DOHH2 (cell line): Measurements from ENCODE around the gene PACRG.

ENCODE experiments used
- H3F3A ChIP-seq: fragments of 200-600 bp; sonication (generic), shearing (Covaris generic); 2 replicates; pipeline ENCODE4 v1.6.0; 2016; ENCODE audit warnings: antibody characterized with exemption, mild to moderate bottlenecking; ENCODE audit not compliant: control insufficient read depth, insufficient read depth
- H3K27ac ChIP-seq: fragments of 200-600 bp; sonication (generic); 2 replicates; pipeline ENCODE4 v1.5.1; 2014; ENCODE audit warnings: low read depth, mild to moderate bottlenecking, low read length, moderate library complexity
- H3K27me3 ChIP-seq: fragments of 200-600 bp; sonication (generic); 2 replicates; pipeline ENCODE4 v1.6.1; 2014; ENCODE audit warnings: mild to moderate bottlenecking, low read length, mixed read lengths; ENCODE audit not compliant: control insufficient read depth
- H3K36me3 ChIP-seq: fragments of 200-600 bp; sonication (generic); 2 replicates; pipeline ENCODE4 v1.6.1; 2014; ENCODE audit warnings: mild to moderate bottlenecking, low read length, moderate library complexity, mixed read lengths; ENCODE audit not compliant: control insufficient read depth
- H3K4me1 ChIP-seq: fragments of 200-600 bp; sonication (generic); 2 replicates; pipeline ENCODE4 v1.6.1; 2014; ENCODE audit warnings: mild to moderate bottlenecking, low read length, mixed read lengths; ENCODE audit not compliant: control insufficient read depth
- H3K4me2 ChIP-seq: fragments of 200-600 bp; sonication (generic); 2 replicates; pipeline ENCODE4 v1.6.0; 2014; ENCODE audit warnings: mild to moderate bottlenecking, low read length, moderate library complexity
- H3K4me3 ChIP-seq: fragments of 200-600 bp; sonication (generic); 2 replicates; pipeline ENCODE4 v1.5.1; 2014; ENCODE audit warnings: mild to moderate bottlenecking, low read length, mixed read lengths
- H3K79me2 ChIP-seq: fragments of 200-600 bp; sonication (generic); 2 replicates; pipeline ENCODE4 v1.6.1; 2014; ENCODE audit warnings: mild to moderate bottlenecking, low read length, mixed read lengths; ENCODE audit not compliant: control insufficient read depth
- H3K9me2 ChIP-seq: fragments of 200-600 bp; sonication (generic); replicated peaks from 2 replicates; pipeline ENCODE4 v1.6.1; 2014; ENCODE audit warnings: mild to moderate bottlenecking, low read length, mixed read lengths; ENCODE audit not compliant: control insufficient read depth
- H3K9me3 ChIP-seq: fragments of 200-600 bp; sonication (generic); 2 replicates; pipeline ENCODE4 v1.6.1; 2014; ENCODE audit warnings: antibody characterized with exemption, low read length, mixed read lengths; ENCODE audit not compliant: control insufficient read depth, insufficient read depth
- H4K20me1 ChIP-seq: fragments of 200-600 bp; sonication (generic); 2 replicates; pipeline ENCODE4 v1.6.0; 2014; ENCODE audit warnings: low read depth, mild to moderate bottlenecking, antibody characterized with exemption, low read length, moderate library complexity; ENCODE audit not compliant: control insufficient read depth, insufficient read depth
- EZH2phosphoT487 ChIP-seq: fragments of 200-600 bp; sonication (generic); IDR thresholded peaks from 2 replicates; pipeline ENCODE4 v1.6.1; 2017; ENCODE audit warnings: borderline replicate concordance, mild to moderate bottlenecking, antibody characterized with exemption, low read length, moderate library complexity, mixed read lengths
- TF ChIP-seq, protein P1 (sequence below): fragments of 200-600 bp; sonication (generic); IDR thresholded peaks from one replicate; pipeline ENCODE4 v1.5.1; 2014; ENCODE audit warnings: antibody characterized with exemption, mild to moderate bottlenecking, low read depth, low read length; ENCODE audit not compliant: poor library complexity, severe bottlenecking

The PACRG gene

DNA sequence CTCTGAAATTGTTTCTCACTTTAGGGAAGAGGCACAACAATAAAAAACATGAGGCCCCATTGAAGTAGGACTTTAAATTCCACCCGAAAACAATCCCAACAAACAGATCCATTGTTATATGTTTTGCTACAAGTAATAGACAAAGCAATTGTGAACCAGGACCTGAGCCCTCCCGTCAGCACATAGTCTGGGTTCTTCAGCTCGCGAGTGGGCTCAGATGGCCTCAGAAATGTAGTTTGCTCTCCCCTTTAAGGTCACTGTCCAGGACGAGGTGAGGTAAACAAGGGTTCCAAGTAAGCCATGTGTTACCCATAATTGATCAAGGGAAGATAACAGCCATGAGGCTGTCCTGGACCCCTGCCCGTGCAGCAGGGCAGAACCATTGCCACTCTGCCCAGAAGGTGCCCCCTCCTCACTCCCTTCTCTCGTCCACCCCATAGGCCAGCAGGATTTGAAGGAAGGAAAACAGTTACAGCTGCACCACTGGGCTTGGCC is 526.6 kb downstream of the PACRG start:
- H3K4me2 ChIP-seq: no peak overlapping the region
- no peaks in the 10 kb centered on the region for H3K27me3 ChIP-seq
- no peaks in the 10 kb centered on the region for H3K79me2 ChIP-seq
- H3K4me1 ChIP-seq: no peaks in the 10 kb centered on the region
- no peak overlapping the region for H3K27ac ChIP-seq
- no peaks in the 10 kb centered on the region for H3K36me3 ChIP-seq
- H3F3A ChIP-seq: no peaks in the 10 kb centered on the region
- no peaks in the 10 kb centered on the region for H3K9me2 ChIP-seq
- H3K4me3 ChIP-seq: no peak overlapping the region
- H3K9me3 ChIP-seq: no peaks in the 10 kb centered on the region
- H4K20me1 ChIP-seq: no peaks in the 10 kb centered on the region
- TF ChIP-seq, protein P1, sequence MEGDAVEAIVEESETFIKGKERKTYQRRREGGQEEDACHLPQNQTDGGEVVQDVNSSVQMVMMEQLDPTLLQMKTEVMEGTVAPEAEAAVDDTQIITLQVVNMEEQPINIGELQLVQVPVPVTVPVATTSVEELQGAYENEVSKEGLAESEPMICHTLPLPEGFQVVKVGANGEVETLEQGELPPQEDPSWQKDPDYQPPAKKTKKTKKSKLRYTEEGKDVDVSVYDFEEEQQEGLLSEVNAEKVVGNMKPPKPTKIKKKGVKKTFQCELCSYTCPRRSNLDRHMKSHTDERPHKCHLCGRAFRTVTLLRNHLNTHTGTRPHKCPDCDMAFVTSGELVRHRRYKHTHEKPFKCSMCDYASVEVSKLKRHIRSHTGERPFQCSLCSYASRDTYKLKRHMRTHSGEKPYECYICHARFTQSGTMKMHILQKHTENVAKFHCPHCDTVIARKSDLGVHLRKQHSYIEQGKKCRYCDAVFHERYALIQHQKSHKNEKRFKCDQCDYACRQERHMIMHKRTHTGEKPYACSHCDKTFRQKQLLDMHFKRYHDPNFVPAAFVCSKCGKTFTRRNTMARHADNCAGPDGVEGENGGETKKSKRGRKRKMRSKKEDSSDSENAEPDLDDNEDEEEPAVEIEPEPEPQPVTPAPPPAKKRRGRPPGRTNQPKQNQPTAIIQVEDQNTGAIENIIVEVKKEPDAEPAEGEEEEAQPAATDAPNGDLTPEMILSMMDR: no peak
- no peak for TF ChIP-seq EZH2phosphoT487

DNA sequence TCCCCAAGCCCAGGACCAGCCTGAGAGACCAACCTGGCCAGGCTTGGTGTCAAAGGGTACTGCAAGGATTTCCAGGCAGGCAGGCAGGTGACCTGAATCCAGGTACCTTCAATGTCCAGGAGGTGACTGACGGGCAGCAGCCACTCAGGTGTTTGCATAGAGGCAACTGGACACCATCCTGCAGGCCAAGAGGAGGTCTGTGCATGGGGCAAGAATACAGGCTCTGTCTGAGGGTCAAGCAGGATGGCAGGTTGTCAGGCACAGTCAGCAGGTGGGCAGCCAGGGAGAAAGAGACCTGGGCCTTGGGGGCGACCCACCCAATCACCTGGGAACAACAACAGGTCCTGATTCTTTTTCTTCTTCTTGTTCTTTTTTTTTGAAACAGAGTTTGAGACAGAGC is 527.5 kb downstream of the PACRG start:
- H3K27me3 ChIP-seq: no peaks in the 10 kb centered on the region
- no peaks in the 10 kb centered on the region for H4K20me1 ChIP-seq
- no peaks in the 10 kb centered on the region for H3K9me2 ChIP-seq
- H3F3A ChIP-seq: no peaks in the 10 kb centered on the region
- no peak overlapping the region for H3K27ac ChIP-seq
- no peaks in the 10 kb centered on the region for H3K9me3 ChIP-seq
- no peaks in the 10 kb centered on the region for H3K4me1 ChIP-seq
- no peaks in the 10 kb centered on the region for H3K79me2 ChIP-seq
- H3K4me2 ChIP-seq: no peak overlapping the region
- H3K36me3 ChIP-seq: no peaks in the 10 kb centered on the region
- TF ChIP-seq, protein P1: no peak
- TF ChIP-seq EZH2phosphoT487: no peak
- no peak overlapping the region for H3K4me3 ChIP-seq

DNA sequence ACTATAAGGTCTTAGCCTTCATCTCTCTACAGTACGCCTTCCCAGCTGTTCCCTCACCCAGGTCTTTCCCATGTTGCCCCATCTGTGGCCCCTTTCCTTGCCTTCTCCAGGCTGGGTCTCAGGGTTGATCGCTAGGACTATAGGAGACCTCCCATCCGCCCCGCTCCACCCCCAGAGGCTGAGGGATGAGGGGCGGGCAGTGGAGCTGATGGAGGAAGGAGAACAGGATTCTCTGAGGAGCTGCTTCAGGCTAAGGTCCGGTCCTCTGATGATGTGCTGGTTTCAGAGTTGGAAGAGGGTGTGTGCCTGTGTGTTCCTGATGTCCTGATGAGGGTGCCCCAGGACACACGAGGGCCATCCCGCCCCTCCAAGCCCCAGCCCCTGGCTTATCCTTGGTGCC is 531.9 kb downstream of the PACRG start:
- H3K9me3 ChIP-seq: no peaks in the 10 kb centered on the region
- no peak overlapping the region for H3K4me3 ChIP-seq
- H4K20me1 ChIP-seq: no peaks in the 10 kb centered on the region
- no peaks in the 10 kb centered on the region for H3K4me1 ChIP-seq
- no peaks in the 10 kb centered on the region for H3K36me3 ChIP-seq
- TF ChIP-seq, protein P1: no peak
- no peak for TF ChIP-seq EZH2phosphoT487
- no peaks in the 10 kb centered on the region for H3F3A ChIP-seq
- no peak overlapping the region for H3K27ac ChIP-seq
- no peaks in the 10 kb centered on the region for H3K79me2 ChIP-seq
- H3K27me3 ChIP-seq: no peaks in the 10 kb centered on the region
- no peak overlapping the region for H3K4me2 ChIP-seq
- no peaks in the 10 kb centered on the region for H3K9me2 ChIP-seq
